OCI-LY7 (cell line): ENCODE measurements around the gene HPSE2. TPM values are rescaled to one million over a fixed set of nuclear protein-coding genes. Genes with fewer than 3 reads are reported as not detected.

Experiments used
- BruUV-seq: library from RNA; stranded (reverse); fragments of 400-500 nt; replicated peaks from 2 replicates; lab custom pipeline; 2021; lab: Mats Ljungman, UMichigan
- CTCF ChIA-PET: fragments of 300-600 bp; sonication (Branson Sonifier 250); formaldehyde crosslinking; loops from one replicate; lab custom pipeline; 2022; ENCODE audit warnings: antibody characterized with exemption; ENCODE audit not compliant: unreplicated experiment; lab: Charles Lee
- POLR2A ChIA-PET: fragments of 300-600 bp; sonication (Branson Sonifier 250); formaldehyde crosslinking; loops from one replicate; lab custom pipeline; 2022; ENCODE audit warnings: antibody characterized with exemption; lab: Charles Lee
- DNase-seq: peaks from one replicate; pipeline ENCODE4 v3.0.0-alpha.2; 2015; ENCODE audit warnings: low spot score
- H2AFZ ChIP-seq: fragments of 200-600 bp; sonication (generic), shearing (Covaris generic); 2 replicates; pipeline ENCODE4 v1.6.1; 2014; ENCODE audit warnings: mild to moderate bottlenecking, antibody characterized with exemption, low read length, moderate library complexity
- H3K27ac ChIP-seq: fragments of 200-600 bp; sonication (generic); 2 replicates; pipeline ENCODE4 v1.5.1; 2014; ENCODE audit warnings: mixed run types, low read depth, mild to moderate bottlenecking, moderate library complexity, low read length, inconsistent platforms; ENCODE audit not compliant: poor library complexity, severe bottlenecking
- H3K36me3 ChIP-seq: fragments of 200-600 bp; sonication (generic); 2 replicates; pipeline ENCODE4 v1.6.1; 2014; ENCODE audit warnings: mild to moderate bottlenecking, antibody characterized with exemption, low read length, moderate library complexity, mixed read lengths; ENCODE audit not compliant: insufficient read depth
- H3K4me1 ChIP-seq: fragments of 200-600 bp; sonication (generic); 2 replicates; pipeline ENCODE4 v1.5.1; 2014; ENCODE audit warnings: mild to moderate bottlenecking, low read length; ENCODE audit not compliant: insufficient read depth, poor library complexity, severe bottlenecking
- H3K4me2 ChIP-seq: fragments of 200-600 bp; sonication (generic); 2 replicates; pipeline ENCODE4 v1.6.1; 2014; ENCODE audit warnings: mild to moderate bottlenecking, low read length
- H3K4me3 ChIP-seq: fragments of 200-600 bp; sonication (generic); 2 replicates; pipeline ENCODE4 v1.5.1; 2014; ENCODE audit warnings: mild to moderate bottlenecking, low read depth, low read length; ENCODE audit not compliant: poor library complexity, severe bottlenecking
- H3K79me2 ChIP-seq: fragments of 200-600 bp; sonication (generic); 2 replicates; pipeline ENCODE4 v1.6.1; 2016; ENCODE audit warnings: low read depth, mild to moderate bottlenecking, low read length, moderate library complexity, mixed read lengths; ENCODE audit not compliant: insufficient read depth
- H3K9me2 ChIP-seq: fragments of 200-600 bp; sonication (generic); 2 replicates; pipeline ENCODE4 v1.6.1; 2016; ENCODE audit warnings: mild to moderate bottlenecking, low read length, mixed read lengths; ENCODE audit not compliant: insufficient read depth
- H3K9me3 ChIP-seq: fragments of 200-600 bp; sonication (generic); 2 replicates; pipeline ENCODE4 v1.6.1; 2014; ENCODE audit warnings: mild to moderate bottlenecking, mixed run types, low read length, mixed read lengths
- H4K20me1 ChIP-seq: fragments of 200-600 bp; sonication (generic); 2 replicates; pipeline ENCODE4 v1.6.1; 2014; ENCODE audit warnings: mild to moderate bottlenecking, antibody characterized with exemption, low read length, moderate library complexity, mixed read lengths; ENCODE audit not compliant: insufficient read depth
- EZH2phosphoT487 ChIP-seq: fragments of 200-600 bp; sonication (generic); IDR thresholded peaks from 2 replicates; pipeline ENCODE4 v1.6.1; 2018; ENCODE audit warnings: low read depth, borderline replicate concordance, mild to moderate bottlenecking, mixed run types, antibody characterized with exemption, low read length, moderate library complexity, mixed read lengths
- intact Hi-C: fragments of 100-400 bp; cut with micrococcal nuclease; formaldehyde crosslinking; loops from one replicate; pipeline ENCODE4 v1.10.0; 2022; ENCODE audit not compliant: unreplicated experiment
- total RNA-seq, 2 experiments: library from RNA; depleted of rRNA in 1 of 2; stranded (reverse); fragments of >200 nt in 1 of 2; shearing (Covaris generic) in 1 of 2; gene quantifications; 2 replicates each; pipeline ENCODE4 v1.2.3, GENCODE V29; 2014 to 2022
- TF ChIP-seq, protein P1 (sequence below): fragments of 200-600 bp; sonication (generic); conservative IDR thresholded peaks from 2 replicates; pipeline ENCODE4 v1.5.1; 2014; ENCODE audit warnings: mild to moderate bottlenecking, antibody characterized with exemption, low read length, moderate library complexity, mixed read lengths

HPSE2 gene
- total RNA-seq, 2 experiments from 2014 or later: not detected

DNA sequence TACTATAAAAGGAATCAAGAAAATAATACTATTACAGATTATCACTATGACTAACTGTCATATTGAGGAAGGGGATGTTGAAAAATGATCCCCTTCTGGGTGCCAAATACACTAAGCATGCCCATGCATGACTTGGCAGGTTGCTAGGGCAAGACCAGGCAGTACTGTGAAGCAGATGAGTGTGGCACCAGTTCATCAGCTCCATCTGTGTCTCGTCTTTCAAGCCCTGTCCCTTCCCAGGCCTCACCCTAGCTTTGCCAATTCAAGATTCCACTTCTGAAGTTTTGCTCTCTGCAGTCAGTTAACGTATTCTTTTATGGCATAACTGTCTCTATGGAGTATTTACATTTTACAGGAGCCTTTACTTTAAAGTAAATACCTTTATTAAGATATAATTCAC lies 653.3 kb downstream of the HPSE2 start:
- Histone ChIP-seq H3K4me1 (no peaks in the 10 kb centered on the region), H3K4me3 (no peak overlapping the region), H3K9me3 (no peaks in the 10 kb centered on the region), H2AFZ (no peak overlapping the region), H3K9me2 (no peaks in the 10 kb centered on the region), H3K27ac (no peak overlapping the region), H3K4me2 (no peak overlapping the region), H4K20me1 (no peaks in the 10 kb centered on the region), H3K36me3 (no peaks in the 10 kb centered on the region), H3K79me2 (no peaks in the 10 kb centered on the region)
- no peak for DNase-seq
- POLR2A ChIA-PET: no interaction called here
- CTCF ChIA-PET: no interaction called here
- no peak for TF ChIP-seq EZH2phosphoT487
- TF ChIP-seq, protein P1, sequence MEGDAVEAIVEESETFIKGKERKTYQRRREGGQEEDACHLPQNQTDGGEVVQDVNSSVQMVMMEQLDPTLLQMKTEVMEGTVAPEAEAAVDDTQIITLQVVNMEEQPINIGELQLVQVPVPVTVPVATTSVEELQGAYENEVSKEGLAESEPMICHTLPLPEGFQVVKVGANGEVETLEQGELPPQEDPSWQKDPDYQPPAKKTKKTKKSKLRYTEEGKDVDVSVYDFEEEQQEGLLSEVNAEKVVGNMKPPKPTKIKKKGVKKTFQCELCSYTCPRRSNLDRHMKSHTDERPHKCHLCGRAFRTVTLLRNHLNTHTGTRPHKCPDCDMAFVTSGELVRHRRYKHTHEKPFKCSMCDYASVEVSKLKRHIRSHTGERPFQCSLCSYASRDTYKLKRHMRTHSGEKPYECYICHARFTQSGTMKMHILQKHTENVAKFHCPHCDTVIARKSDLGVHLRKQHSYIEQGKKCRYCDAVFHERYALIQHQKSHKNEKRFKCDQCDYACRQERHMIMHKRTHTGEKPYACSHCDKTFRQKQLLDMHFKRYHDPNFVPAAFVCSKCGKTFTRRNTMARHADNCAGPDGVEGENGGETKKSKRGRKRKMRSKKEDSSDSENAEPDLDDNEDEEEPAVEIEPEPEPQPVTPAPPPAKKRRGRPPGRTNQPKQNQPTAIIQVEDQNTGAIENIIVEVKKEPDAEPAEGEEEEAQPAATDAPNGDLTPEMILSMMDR: no peak
- intact Hi-C loops: no loop called here
- BruUV-seq: no TSS peak

DNA sequence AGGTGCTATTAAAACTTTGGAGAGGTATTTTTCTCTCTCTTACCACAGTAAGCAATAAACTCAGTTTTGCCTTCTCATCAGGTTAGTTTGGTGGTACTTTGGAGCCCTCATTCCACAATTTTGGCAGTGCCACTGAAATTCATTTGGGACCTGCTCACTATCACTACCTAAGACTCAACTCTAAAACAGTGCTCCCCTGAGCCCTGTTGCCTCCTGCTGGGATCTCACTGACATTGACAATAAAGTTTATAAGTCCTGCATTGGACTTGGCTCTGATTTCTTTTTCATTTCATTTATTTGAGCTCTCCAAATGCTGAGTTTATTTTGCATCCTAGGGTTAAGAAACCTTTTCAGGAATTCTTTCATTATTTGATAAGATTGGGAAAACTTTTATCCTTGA lies 658.1 kb downstream of the HPSE2 start:
- TF ChIP-seq EZH2phosphoT487: no peak
- TF ChIP-seq, protein P1: no peak
- Histone ChIP-seq H3K4me1 (no peaks in the 10 kb centered on the region), H3K27ac (no peak overlapping the region), H3K4me2 (no peak overlapping the region), H3K9me3 (no peaks in the 10 kb centered on the region), H3K79me2 (no peaks in the 10 kb centered on the region), H3K36me3 (no peaks in the 10 kb centered on the region), H3K4me3 (no peak overlapping the region), H2AFZ (no peak overlapping the region), H3K9me2 (no peaks in the 10 kb centered on the region), H4K20me1 (no peaks in the 10 kb centered on the region)
- POLR2A ChIA-PET: no interaction called here
- CTCF ChIA-PET: no interaction called here
- no peak for DNase-seq
- intact Hi-C loops: no loop called here
- BruUV-seq: no TSS peak

DNA sequence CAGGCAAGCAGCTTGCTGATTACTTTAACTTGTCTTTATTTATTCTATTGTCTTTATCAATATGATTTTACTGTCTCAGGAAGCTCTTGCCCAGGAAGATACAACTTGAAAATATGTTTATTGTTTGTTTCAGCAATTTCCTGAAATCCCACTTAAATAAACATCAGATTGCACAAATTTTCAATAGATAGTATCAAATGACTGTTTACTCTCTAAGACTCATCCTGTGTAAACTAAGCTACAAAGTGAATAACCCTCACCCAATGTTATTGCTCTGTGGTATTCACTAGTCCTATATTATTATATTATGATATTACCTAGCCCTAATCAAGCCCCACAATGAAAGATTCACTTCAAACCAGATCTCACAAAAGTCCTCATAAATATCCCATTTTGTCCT lies 658.5 kb downstream of the HPSE2 start:
- no TSS peak for BruUV-seq
- CTCF ChIA-PET: no interaction called here

More for the DNA sequence above, 658.5 kb downstream of the HPSE2 start:
- no peaks in the 10 kb centered on the region for H3K36me3 ChIP-seq
- TF ChIP-seq, protein P1: no peak
- no peak for TF ChIP-seq EZH2phosphoT487
- H3K4me1 ChIP-seq: no peaks in the 10 kb centered on the region
- no peak overlapping the region for H3K27ac ChIP-seq
- H3K9me2 ChIP-seq: no peaks in the 10 kb centered on the region
- DNase-seq: no peak
- H4K20me1 ChIP-seq: no peaks in the 10 kb centered on the region
- no peaks in the 10 kb centered on the region for H3K9me3 ChIP-seq
- POLR2A ChIA-PET: interaction anchor here (0.5 kb wide), 1 partner anchor 95 kb away, joined by 3 read pairs; no protein-coding TSS in a partner anchor
- no peak overlapping the region for H3K4me2 ChIP-seq
- H3K79me2 ChIP-seq: no peaks in the 10 kb centered on the region
- intact Hi-C loops: no loop called here
- H3K4me3 ChIP-seq: no peak overlapping the region
- no peak overlapping the region for H2AFZ ChIP-seq
